ENCODE results near the gene ADAM12.

The ADAM12 gene

DNA sequence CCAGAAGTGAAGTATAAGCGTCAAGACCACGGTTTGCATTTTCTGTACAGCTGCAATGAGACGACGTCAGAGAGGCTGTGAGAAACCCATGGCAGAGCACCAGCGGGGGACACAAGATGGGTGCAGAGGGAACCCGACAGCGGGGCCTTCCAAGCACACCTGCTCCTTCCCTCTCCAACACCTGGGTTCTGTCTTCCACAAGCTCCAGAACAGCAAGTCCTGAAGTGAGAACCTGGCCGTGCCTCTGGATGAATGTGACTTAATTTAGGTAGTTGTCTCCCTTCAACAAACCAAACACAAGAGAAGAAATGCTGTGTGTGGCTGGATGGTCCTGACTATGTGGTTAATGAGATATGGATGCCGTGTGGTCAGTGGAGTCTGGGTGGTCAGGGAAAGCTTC is 76.1 kb downstream of the ADAM12 start:
- DNase-seq, result no peak

- DNase-seq, result no peak
Observed at GRCh38 chr10:126309228-126309883, 78.9 kb downstream of the ADAM12 start.

DNA sequence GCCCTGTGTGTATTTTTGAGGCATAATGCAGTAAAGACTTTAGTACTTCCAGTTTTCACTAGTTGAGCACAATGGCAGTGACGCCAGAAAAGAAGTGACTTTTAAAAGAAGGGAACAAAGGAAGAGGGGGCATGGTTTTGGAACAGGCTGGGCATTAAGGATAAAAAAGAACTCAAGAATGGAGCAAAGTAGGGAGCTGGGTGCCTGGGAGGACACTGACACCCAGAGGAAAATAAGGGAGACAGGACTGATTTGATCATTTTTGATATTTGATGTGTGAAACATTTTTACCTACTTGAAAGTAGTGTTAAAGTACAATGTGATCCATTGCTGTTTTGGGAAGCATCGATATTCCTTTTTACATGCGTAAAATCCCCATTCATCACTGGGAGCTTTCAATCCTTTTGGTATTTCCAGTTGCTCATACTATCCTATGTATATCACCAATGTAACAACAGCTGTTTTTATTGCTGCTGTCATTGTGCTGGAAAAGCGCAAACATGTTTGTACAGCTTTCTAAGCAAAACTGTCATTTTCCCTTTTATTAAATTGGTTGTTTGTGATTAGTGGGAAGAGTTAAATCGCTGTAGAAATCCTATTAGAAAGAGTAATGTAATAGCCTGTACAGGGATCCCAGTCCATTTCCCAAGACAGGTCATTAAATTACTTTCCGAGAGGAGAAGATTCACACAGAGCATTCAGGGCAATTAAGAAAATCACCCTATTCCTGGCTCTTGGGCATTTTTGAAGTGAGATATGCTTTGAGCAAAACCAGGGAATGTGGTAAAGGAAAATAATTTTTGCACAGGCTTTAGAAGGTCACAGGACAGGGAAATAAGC is 85.2 kb downstream of the ADAM12 start:
- no peak for DNase-seq

DNA sequence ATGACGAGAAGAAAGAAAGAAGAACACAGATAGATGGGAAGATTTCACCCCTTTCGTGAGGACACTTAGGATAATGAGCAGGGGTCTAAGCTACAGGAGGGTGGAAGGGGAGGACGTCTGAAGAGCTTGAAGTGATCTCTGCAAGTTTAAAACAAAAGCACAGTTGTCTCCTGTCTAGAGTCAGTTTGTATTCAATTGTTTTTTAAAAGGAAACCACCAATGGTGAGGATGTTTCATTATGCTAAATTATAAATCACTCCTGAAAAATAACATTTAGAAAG is 85.9 kb downstream of the ADAM12 start:
- DNase-seq, result no peak

DNA sequence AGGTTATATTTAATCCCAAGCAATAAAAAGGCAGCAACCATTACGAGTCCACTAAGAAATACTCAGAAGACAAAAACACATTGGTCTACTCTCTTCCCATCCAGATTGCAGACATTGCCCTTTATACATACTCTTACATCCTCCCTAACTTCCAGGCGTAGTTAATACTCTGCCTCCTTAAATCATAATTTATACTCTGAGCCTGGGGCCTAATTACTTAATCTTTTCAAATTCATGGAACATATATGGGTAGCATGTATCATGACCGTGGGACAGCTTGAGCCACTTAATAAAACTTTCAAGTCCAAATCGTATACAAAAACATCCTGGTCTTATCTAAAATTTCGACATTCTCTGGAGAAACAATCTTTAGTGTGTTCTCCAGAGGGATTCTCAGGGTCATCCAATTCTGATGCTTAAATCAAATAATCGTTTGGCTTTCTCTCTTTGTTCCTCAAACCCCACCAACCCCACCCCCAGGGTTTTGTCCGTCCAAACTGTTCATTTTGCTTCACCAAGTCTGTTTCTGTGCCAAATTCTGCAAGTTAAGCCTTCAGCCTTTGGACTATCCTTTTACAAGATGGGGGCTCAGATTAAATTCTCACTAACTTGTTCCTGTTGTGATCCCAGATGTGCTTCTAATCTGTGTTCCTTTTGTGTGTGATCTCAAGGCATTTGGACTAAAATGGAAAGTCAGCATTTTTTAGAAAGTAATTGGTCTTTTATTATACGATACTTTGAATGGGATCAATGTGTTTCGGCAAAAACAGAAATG is 86.4 kb downstream of the ADAM12 start:
- no peak for DNase-seq

DNA sequence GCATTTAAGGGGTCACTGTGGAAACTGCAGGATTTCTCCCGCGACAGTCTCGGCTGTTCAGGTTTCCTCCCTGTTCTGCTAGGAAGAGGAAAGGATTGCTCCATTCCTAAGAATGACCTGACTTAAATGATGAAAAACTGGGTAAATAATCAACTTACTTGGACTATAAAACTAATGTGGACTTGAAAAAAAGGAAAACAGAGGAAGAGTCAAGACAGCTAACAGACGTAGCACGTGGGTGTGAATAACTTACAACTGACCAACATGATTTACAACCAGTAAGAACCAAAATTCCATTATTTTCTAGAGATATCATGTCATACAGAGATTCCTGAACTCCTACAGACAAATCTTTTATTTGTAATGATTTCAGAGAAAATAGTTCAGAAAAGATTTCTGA is 93.8 kb downstream of the ADAM12 start:
- DNase-seq, result no peak

GRCh38 chr10:126290232-126290631 is 98.0 kb downstream of the ADAM12 start:
- DNase-seq, result peak; percentile 2

DNA sequence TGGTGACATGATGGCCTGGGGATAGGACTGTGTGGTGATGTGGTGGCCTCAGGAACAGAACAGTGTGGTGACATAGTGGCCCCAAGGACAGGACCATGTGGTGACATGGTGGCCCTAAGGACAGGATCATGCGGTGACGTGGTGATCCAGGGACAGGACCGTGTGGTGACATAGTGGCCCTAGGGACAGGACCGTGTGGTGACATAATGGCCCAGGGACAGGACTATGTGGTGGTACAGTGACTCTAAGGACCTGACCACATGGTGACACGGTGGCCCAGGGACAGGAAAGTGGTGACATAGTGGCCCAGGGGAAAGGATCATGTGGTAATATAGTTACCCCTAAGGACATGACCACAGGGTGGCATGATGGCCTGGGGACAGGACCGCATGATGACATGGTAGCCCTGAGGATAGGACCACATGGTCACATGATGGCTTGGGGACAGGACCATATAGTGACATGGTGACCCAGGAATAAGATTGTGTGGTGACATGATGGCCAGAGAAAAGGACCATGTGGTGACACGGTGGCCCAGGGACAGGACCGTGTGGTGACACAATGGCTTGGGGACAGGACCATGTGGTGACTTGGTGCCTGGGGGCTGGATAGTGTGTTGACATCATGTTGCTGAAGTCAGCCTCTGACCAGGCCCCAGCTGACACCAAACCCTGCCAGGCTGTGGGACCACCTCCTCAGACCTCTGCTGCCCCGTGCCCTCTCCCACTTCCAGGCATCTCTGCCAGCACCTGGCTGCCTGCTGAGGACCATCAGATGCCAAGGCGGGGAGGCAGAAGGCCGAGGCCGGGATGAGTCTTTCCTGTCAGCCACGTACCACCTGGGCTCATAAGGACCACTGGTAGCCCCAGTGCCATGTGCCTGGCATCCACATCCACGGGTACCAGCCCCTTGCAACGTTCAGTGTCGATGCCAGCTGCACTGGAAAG is 99.5 kb downstream of the ADAM12 start:
- no peak for DNase-seq

- no peak for DNase-seq
Observed at GRCh38 chr10:126286256-126286780, 102.0 kb downstream of the ADAM12 start.

- no peak for DNase-seq
Observed at GRCh38 chr10:126283307-126283706, 105.0 kb downstream of the ADAM12 start.

DNA sequence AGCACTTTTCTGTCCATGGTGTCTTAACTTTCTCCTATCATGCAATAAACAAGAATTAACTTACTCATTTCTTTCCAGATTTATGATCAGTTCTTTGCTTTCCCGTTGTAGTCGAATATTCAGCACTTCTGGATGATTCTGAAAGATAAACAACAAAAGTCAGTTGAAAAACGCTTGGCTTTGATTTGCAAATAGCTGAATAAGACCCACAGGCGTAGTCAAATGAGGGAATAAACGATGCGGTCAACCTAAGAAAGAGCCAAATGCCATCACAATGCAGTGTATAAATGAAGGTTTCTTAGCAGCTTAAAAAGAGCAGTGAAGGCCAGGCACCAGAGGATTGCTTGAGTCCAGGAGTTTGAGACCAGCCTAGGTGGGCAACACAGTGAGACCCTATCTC is 109.4 kb downstream of the ADAM12 start:
- no peak for DNase-seq

DNA sequence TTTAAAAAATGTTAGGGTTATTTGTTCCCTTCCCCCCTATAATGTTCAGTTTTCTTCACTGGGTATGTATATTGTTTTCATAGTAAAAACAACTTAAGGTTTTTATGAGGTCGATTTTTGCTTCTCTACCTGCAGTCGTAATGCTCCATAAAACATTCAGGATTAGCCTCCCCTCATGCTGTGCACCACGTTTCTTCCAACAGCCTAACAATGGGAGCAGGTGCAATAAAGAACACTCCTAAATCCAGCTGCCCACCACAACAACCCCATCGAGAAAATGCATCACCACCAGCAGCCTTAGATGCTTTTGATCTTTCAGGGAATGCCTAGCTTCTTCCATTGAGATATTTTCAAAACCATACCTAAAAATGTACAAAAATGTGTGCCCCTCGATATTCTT is 111.1 kb downstream of the ADAM12 start:
- DNase-seq, result no peak

DNA sequence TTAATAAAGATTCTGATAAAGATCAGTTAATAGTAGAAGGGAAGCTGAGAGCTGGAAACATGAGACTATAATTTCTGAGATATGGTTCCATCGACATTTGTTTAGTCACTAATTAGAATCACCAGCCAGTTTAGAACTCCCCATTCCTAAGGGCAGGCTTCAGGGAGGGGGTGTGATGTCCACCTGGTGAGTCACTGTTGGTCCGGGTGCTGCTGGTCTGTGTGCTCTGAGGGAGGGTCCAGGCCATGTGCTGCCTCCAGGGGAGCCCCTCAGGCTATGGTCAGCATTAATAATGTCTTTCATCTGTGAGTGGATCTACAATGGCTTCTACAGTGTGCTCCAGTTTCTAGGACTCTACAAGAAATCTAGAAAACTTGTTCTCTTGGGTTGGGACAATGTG is 115.8 kb downstream of the ADAM12 start:
- no peak for DNase-seq

DNA sequence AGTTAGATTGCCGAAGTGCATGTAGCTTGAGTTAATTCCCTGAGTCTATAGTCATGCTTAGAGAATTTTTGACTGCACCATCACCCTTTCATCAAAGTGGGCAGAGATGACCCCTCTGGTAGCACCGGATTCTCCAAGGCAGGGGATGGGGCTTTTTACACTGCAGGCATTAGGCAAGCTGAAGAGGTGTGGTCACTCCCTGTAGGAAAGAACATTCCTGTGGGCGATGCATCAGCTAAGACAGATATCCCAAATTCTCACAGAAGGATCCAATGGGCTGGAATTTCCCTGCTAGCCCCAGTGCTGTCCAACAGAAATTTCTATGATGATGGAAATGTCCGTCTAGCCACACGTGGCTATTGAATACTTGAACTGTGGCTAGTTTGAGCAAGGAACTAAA is 118.2 kb downstream of the ADAM12 start:
- no peak for DNase-seq

- no peak for DNase-seq
Observed at GRCh38 chr10:126268013-126268920, 120.0 kb downstream of the ADAM12 start.

DNA sequence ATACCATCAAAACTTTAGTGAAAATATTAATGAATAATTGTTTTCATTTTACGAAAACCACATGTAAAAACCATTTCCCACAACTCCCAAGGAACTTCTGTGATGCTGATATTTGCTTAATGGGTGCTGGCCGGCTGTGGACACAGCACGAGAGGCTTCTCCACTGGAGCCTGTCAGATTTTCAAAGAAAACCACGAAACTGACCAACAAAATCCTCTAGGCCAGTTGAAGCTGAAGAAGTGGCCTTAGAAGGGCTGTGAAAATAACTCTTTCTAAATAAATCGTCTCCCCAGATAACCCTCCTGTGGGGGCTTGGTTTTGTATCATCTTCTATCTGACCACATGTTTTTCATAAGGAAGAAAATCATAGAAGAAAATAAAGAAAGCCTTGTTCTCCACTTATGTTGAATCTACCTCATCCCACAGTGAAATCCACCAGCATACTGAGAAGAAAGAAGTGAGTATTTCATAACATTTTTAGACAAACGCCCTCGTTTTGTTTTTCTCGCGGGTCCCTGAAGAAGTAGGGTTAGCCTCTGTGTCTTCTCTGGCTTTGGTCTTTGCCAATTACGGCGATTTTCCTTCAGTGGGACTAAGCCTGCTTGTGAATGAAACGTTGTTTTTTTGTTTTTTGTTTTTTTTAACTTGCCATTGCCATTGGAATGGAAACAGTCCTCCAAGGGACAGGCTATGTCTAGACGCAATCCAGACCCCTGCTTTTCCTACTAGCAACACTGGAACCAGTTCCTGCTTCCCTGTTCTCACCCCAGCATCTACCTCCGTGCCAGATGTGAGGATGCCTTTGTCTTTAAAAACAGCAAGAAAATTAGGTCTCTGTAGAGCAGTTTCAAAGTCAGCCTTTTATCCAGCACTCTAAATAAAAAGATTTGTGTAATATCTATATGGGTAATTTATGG is 123.9 kb downstream of the ADAM12 start:
- DNase-seq, result no peak

GRCh38 chr10:126263006-126263676 is 125.1 kb downstream of the ADAM12 start:
- no peak for DNase-seq

DNA sequence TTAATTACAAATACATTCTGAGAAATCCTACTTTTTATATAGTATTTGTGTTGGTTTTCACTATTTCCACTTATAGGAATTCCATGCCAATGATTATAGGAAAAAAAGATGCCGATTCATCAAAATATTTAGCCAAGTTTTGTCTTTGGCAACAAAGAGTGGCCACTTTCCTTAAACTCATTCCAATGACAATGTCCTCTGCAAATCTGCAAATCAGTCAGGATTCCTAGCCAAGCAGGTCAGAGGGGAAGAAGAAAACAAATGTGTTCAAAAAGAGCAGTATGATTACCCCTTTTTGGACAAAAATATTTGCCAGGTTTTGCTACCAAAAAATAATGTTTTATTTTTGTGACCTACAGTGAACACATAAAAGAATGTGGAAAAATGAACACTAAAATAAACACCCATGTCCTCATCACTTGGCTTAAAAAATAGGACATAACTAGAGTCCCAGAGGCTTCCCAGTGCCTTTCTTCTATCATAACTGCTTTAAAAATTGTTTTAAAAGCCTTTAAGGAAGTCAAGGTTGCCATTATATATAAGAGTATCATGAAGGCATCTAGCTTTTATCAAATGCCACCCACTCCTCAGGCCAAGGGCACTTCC is 125.9 kb downstream of the ADAM12 start:
- no peak for DNase-seq

- DNase-seq, result no peak
Observed at GRCh38 chr10:126259760-126260479, 128.4 kb downstream of the ADAM12 start.
